Activated CD4-positive, CD25-positive, alpha-beta regulatory T cell treated with anti-CD3 and anti-CD28 coated beads, Interleukin-2, amount 50 U/mL, for 24 hours (primary cell): ENCODE results near the gene NIN.

Experiments
- ATAC-seq, 2 donors: fragments of 150-1000 bp; cut with Tn5 transposase; one replicate each; pipeline ENCODE4 v1.10.0; 2021; ENCODE audit warnings: mild to moderate bottlenecking in 1 of 2, moderate library complexity in 1 of 2

NIN gene

GRCh38 chr14:50839048-50839447 lies 8.1 kb upstream of the NIN start:
- ATAC-seq: no peak

- ATAC-seq: no peak
Observed at GRCh38 chr14:50837850-50838470, 7.0 kb upstream of the NIN start.

GRCh38 chr14:50837271-50837670 lies 6.3 kb upstream of the NIN start:
- ATAC-seq: no peak

- ATAC-seq: no peak
Observed at GRCh38 chr14:50836515-50836914, 5.6 kb upstream of the NIN start.

- no peak for ATAC-seq
Observed at GRCh38 chr14:50835280-50835679, 4.3 kb upstream of the NIN start.

- ATAC-seq: no peak
Observed at GRCh38 chr14:50834802-50835276, 3.9 kb upstream of the NIN start.

- ATAC-seq: no peak
Observed at GRCh38 chr14:50832935-50833630, 2.1 kb upstream of the NIN start.

GRCh38 chr14:50831726-50832168 lies 785 bp upstream of the NIN start:
- ATAC-seq: no peak

- peak; percentile 46 to 57 for ATAC-seq
Observed at GRCh38 chr14:50830044-50830931, 674 bp downstream of the NIN start.

GRCh38 chr14:50829489-50830043 lies 1.4 kb downstream of the NIN start:
- no peak for ATAC-seq

GRCh38 chr14:50828721-50829488 lies 2.1 kb downstream of the NIN start:
- no peak for ATAC-seq

GRCh38 chr14:50826681-50827080 lies 4.3 kb downstream of the NIN start:
- ATAC-seq: no peak

- no peak for ATAC-seq
Observed at GRCh38 chr14:50825307-50825706, 5.7 kb downstream of the NIN start.

- peak in 1 of 2 donors; percentile 12 for ATAC-seq
Observed at GRCh38 chr14:50823762-50824636, 7.0 kb downstream of the NIN start.

- ATAC-seq: peak in 1 of 2 donors; percentile 19
Observed at GRCh38 chr14:50823051-50823761, 7.8 kb downstream of the NIN start.

GRCh38 chr14:50822501-50823042 lies 8.4 kb downstream of the NIN start:
- peak; percentile 75 to 77 for ATAC-seq

GRCh38 chr14:50821510-50822464 lies 9.2 kb downstream of the NIN start:
- no peak for ATAC-seq

- no peak for ATAC-seq
Observed at GRCh38 chr14:50820786-50821509, 10.0 kb downstream of the NIN start.
